H9 (cell line): ENCODE results near the gene SLC44A1. TPM values are rescaled to one million over a fixed set of nuclear protein-coding genes. Genes with fewer than 3 reads are reported as not detected.

ENCODE experiments used
- DNase-seq: peaks from one replicate; pipeline ENCODE4 v3.0.0-alpha.2; 2017
- H2AFZ ChIP-seq: one replicate; pipeline ENCODE4 v1.6.1; 2013; ENCODE audit warnings: mild to moderate bottlenecking, low read length, control low read depth, moderate library complexity
- H2AK5ac ChIP-seq: 2 replicates; pipeline ENCODE4 v1.6.1; 2013; ENCODE audit warnings: low read length, control low read depth, mixed read lengths; ENCODE audit not compliant: insufficient read length
- H2BK120ac ChIP-seq: one replicate; pipeline ENCODE4 v1.6.1; 2013; ENCODE audit warnings: low read depth, mild to moderate bottlenecking, low read length, control low read depth, inconsistent platforms; ENCODE audit not compliant: poor library complexity, severe bottlenecking
- H2BK12ac ChIP-seq: 2 replicates; pipeline ENCODE4 v1.6.1; 2013; ENCODE audit warnings: low read length, control low read depth, mixed read lengths, low read depth; ENCODE audit not compliant: insufficient read length
- H2BK15ac ChIP-seq: 2 replicates; pipeline ENCODE4 v1.6.1; 2013; ENCODE audit warnings: low read depth, low read length, control low read depth
- H2BK20ac ChIP-seq: one replicate; pipeline ENCODE4 v1.6.1; 2013; ENCODE audit warnings: low read depth, mild to moderate bottlenecking, low read length, control low read depth, inconsistent platforms; ENCODE audit not compliant: poor library complexity, severe bottlenecking
- H2BK5ac ChIP-seq: 2 replicates; pipeline ENCODE4 v1.6.1; 2013; ENCODE audit warnings: low read length, control low read depth, mixed read lengths; ENCODE audit not compliant: insufficient read length
- H3K14ac ChIP-seq: 2 replicates; pipeline ENCODE4 v1.6.1; 2013; ENCODE audit warnings: low read length, control low read depth; ENCODE audit not compliant: insufficient read depth
- H3K18ac ChIP-seq: 2 replicates; pipeline ENCODE4 v1.6.1; 2013; ENCODE audit warnings: low read depth, mild to moderate bottlenecking, mixed read lengths, low read length, control low read depth; ENCODE audit not compliant: insufficient read length
- H3K23ac ChIP-seq: 2 replicates; pipeline ENCODE4 v1.6.1; 2013; ENCODE audit warnings: low read length, control low read depth, mixed read lengths, low read depth; ENCODE audit not compliant: insufficient read length
- H3K23me2 ChIP-seq: 2 replicates; pipeline ENCODE4 v1.6.1; 2013; ENCODE audit warnings: low read depth, mild to moderate bottlenecking, mixed read lengths, low read length, control low read depth; ENCODE audit not compliant: insufficient read length, poor library complexity, severe bottlenecking
- H3K27ac ChIP-seq: 2 replicates; pipeline ENCODE4 v1.5.1; 2013; ENCODE audit warnings: low read length, control low read depth, mixed read lengths, low read depth; ENCODE audit not compliant: insufficient read length
- H3K27me3 ChIP-seq: 2 replicates; pipeline ENCODE4 v1.6.1; 2013; ENCODE audit warnings: low read length, control low read depth, inconsistent platforms; ENCODE audit not compliant: insufficient read depth
- H3K4ac ChIP-seq: 2 replicates; pipeline ENCODE4 v1.6.1; 2013; ENCODE audit warnings: low read depth, mild to moderate bottlenecking, control low read depth, inconsistent platforms, low read length, moderate library complexity
- H3K4me1 ChIP-seq: 2 replicates; pipeline ENCODE4 v1.6.1; 2013; ENCODE audit warnings: low read length, control low read depth, inconsistent platforms; ENCODE audit not compliant: insufficient read depth
- H3K4me2 ChIP-seq: 2 replicates; pipeline ENCODE4 v1.6.1; 2013; ENCODE audit warnings: low read length, control low read depth, mixed read lengths; ENCODE audit not compliant: insufficient read length, insufficient read depth
- H3K56ac ChIP-seq: 2 replicates; pipeline ENCODE4 v1.6.1; 2013; ENCODE audit warnings: low read depth, mild to moderate bottlenecking, mixed read lengths, low read length, control low read depth; ENCODE audit not compliant: insufficient read length
- H3K79me1 ChIP-seq: 2 replicates; pipeline ENCODE4 v1.6.1; 2013; ENCODE audit warnings: low read depth, mild to moderate bottlenecking, moderate library complexity, low read length, control low read depth, inconsistent platforms; ENCODE audit not compliant: insufficient read depth, poor library complexity, severe bottlenecking
- H3K79me2 ChIP-seq: 2 replicates; pipeline ENCODE4 v1.6.1; 2013; ENCODE audit warnings: low read length, control low read depth, inconsistent platforms; ENCODE audit not compliant: insufficient read depth
- H3K9ac ChIP-seq: 2 replicates; pipeline ENCODE4 v1.6.1; 2013; ENCODE audit warnings: low read length, control low read depth, mixed read lengths; ENCODE audit not compliant: insufficient read length; ENCODE audit errors: extremely low read depth
- H3K9me3 ChIP-seq: one replicate; pipeline ENCODE4 v1.6.1; 2013; ENCODE audit warnings: low read depth, low read length, inconsistent platforms; ENCODE audit not compliant: control insufficient read depth
- H3T11ph ChIP-seq: one replicate; pipeline ENCODE4 v1.6.1; 2013; ENCODE audit warnings: mild to moderate bottlenecking, low read length, control low read depth, inconsistent platforms
- H4K20me1 ChIP-seq: one replicate; pipeline ENCODE4 v1.6.1; 2013; ENCODE audit not compliant: control insufficient read depth, insufficient read length, insufficient read depth
- H4K5ac ChIP-seq: 2 replicates; pipeline ENCODE4 v1.6.1; 2013; ENCODE audit warnings: low read depth, mild to moderate bottlenecking, mixed read lengths, low read length, control low read depth; ENCODE audit not compliant: insufficient read length
- H4K8ac ChIP-seq: replicated peaks from 2 replicates; pipeline ENCODE4 v1.6.1; 2013; ENCODE audit warnings: low read length, control low read depth, mixed read lengths, low read depth; ENCODE audit not compliant: insufficient read length
- H4K91ac ChIP-seq: 2 replicates; pipeline ENCODE4 v1.6.1; 2013; ENCODE audit warnings: low read depth, mild to moderate bottlenecking, moderate library complexity, mixed read lengths, low read length, control low read depth; ENCODE audit not compliant: insufficient read length
- H3K27ac Mint-ChIP-seq, 3 experiments: 2 replicates in 2 of 3; 3 replicates in 1 of 3; pipeline ENCODE4 v1.8.0; 2020 to 2021; ENCODE audit warnings: mixed read lengths in 3 of 3, mild to moderate bottlenecking in 1 of 3, moderate library complexity in 1 of 3
- H3K27me3 Mint-ChIP-seq: 2 replicates; pipeline ENCODE4 v1.8.0; 2021; ENCODE audit warnings: low read depth, mild to moderate bottlenecking, moderate library complexity, mixed read lengths
- H3K36me3 Mint-ChIP-seq, 3 experiments: 2 replicates in 2 of 3; 3 replicates in 1 of 3; pipeline ENCODE4 v1.8.0; 2020 to 2021; ENCODE audit warnings: low read depth in 3 of 3, mixed read lengths in 3 of 3; ENCODE audit not compliant: insufficient read depth in 1 of 3
- H3K4me1 Mint-ChIP-seq, 2 experiments: 2 replicates each; pipeline ENCODE4 v1.8.0; 2020; ENCODE audit warnings: mixed read lengths in 2 of 2
- H3K4me3 Mint-ChIP-seq, 2 experiments: 2 replicates in 1 of 2; 3 replicates in 1 of 2; pipeline ENCODE4 v1.8.0; 2020 to 2021; ENCODE audit warnings: mild to moderate bottlenecking in 2 of 2, mixed read lengths in 2 of 2, moderate library complexity in 1 of 2
- H3K9me3 Mint-ChIP-seq, 2 experiments: 2 replicates in 1 of 2; 3 replicates in 1 of 2; pipeline ENCODE4 v1.8.0; 2020; ENCODE audit warnings: mild to moderate bottlenecking in 2 of 2, mixed read lengths in 2 of 2, moderate library complexity in 1 of 2
- WGBS: extraction: QIAGEN DNeasy Blood & Tissue Kit; methylation state at CpG from one replicate; pipeline ENCODE4 v1.1.7; 2013; ENCODE audit warnings: missing lambda C conversion rate, low lambda C conversion rate, mixed read lengths; ENCODE audit not compliant: insufficient read length; ENCODE audit errors: extremely low coverage; 5-methylcytosine and 5-hydroxymethylcytosine counted together
- total RNA-seq: library from RNA; stranded (reverse); gene quantifications from 2 replicates; pipeline ENCODE4 v1.2.1, GENCODE V29; 2021
- TF ChIP-seq, protein P1 (sequence below): fragments of 200-600 bp; sonication (generic); conservative IDR thresholded peaks from 3 replicates; pipeline ENCODE4 v1.8.0; 2021; ENCODE audit warnings: antibody characterized with exemption, mild to moderate bottlenecking

The SLC44A1 gene
- total RNA-seq, 1 experiment from 2014 or later = 60.7 TPM

DNA sequence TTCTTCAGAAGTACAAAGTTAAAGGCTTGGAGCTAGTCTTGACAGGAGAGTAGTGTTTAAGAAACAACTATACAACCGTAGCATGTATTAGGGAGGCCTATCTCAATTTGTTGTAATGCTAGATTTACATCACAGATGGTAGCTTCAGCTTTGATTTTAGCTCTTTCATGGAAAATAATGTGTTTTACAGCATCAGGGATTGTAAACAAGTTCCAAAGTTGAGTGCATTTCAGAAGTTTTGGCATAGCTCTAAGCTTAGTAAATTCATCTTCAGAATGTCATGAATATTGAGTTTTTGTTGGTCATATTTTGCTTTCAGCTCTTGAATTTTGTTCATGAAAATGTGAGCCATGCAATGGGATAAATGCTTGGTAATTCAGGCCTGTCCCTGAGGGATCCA lies 30.7 kb downstream of the SLC44A1 start:
- H4K20me1 ChIP-seq = no peaks in the 10 kb centered on the region
- no peak overlapping the region for H3K56ac ChIP-seq
- Mint-ChIP-seq H3K4me1 (peaks cover 27 to 30% of the 10 kb centered on the region in 2 experiments), H3K27ac (no peak overlapping the region), H3K27me3 (no peaks in the 10 kb centered on the region), H3K9me3 (no peaks in the 10 kb centered on the region), H3K4me3 (no peak overlapping the region), H3K36me3 (no peaks in the 10 kb centered on the region)
- H2BK15ac ChIP-seq = no peak overlapping the region
- H3K23ac ChIP-seq = no peak overlapping the region
- no peaks in the 10 kb centered on the region for H3K23me2 ChIP-seq
- TF ChIP-seq, protein P1, sequence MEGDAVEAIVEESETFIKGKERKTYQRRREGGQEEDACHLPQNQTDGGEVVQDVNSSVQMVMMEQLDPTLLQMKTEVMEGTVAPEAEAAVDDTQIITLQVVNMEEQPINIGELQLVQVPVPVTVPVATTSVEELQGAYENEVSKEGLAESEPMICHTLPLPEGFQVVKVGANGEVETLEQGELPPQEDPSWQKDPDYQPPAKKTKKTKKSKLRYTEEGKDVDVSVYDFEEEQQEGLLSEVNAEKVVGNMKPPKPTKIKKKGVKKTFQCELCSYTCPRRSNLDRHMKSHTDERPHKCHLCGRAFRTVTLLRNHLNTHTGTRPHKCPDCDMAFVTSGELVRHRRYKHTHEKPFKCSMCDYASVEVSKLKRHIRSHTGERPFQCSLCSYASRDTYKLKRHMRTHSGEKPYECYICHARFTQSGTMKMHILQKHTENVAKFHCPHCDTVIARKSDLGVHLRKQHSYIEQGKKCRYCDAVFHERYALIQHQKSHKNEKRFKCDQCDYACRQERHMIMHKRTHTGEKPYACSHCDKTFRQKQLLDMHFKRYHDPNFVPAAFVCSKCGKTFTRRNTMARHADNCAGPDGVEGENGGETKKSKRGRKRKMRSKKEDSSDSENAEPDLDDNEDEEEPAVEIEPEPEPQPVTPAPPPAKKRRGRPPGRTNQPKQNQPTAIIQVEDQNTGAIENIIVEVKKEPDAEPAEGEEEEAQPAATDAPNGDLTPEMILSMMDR = no peak
- H3K79me2 ChIP-seq = peaks cover 3% of the 10 kb centered on the region; the same call in 1 of the 2 replicates
- WGBS = no CpG with 5 or more reads among the region's 1 CpG
- H4K5ac ChIP-seq = no peak overlapping the region
- no peaks in the 10 kb centered on the region for H3K9me3 ChIP-seq
- no peak overlapping the region for H4K91ac ChIP-seq
- H3K9ac ChIP-seq = no peak overlapping the region
- no peaks in the 10 kb centered on the region for H3K27me3 ChIP-seq
- H2BK12ac ChIP-seq = no peak overlapping the region
- no peak overlapping the region for H3T11ph ChIP-seq
- no peak overlapping the region for H3K4me2 ChIP-seq
- H3K4ac ChIP-seq = no peak overlapping the region
- H2BK20ac ChIP-seq = no peak overlapping the region
- H3K79me1 ChIP-seq = no peaks in the 10 kb centered on the region
- no peak for DNase-seq
- no peak overlapping the region for H2BK120ac ChIP-seq
- H2BK5ac ChIP-seq = no peak overlapping the region
- no peak overlapping the region for H4K8ac ChIP-seq
- H3K4me1 ChIP-seq = peaks cover 5% of the 10 kb centered on the region; the same call in 1 of the 2 replicates
- H2AFZ ChIP-seq = no peak overlapping the region
- H3K14ac ChIP-seq = no peak overlapping the region
- H3K27ac ChIP-seq = no peak overlapping the region
- no peak overlapping the region for H2AK5ac ChIP-seq
- no peak overlapping the region for H3K18ac ChIP-seq
